Lower leg skin (tissue), 4 donors: ENCODE measurements around the gene ABCF2. TPM values are rescaled to one million over a fixed set of nuclear protein-coding genes. Genes with fewer than 3 reads are reported as not detected.
A peak's percentile ranks its signal among the peaks of the same experiment; 100 is the strongest.

Experiments
- DNase-seq, 2 donors: peaks; one replicate each; pipeline ENCODE4 v3.0.0-alpha.2; 2019; ENCODE audit warnings: low spot score in 2 of 2
- H3K4me3 ChIP-seq: fragments of 200-600 bp; sonication (generic); 2 replicates; pipeline ENCODE4 v1.5.1; 2017; ENCODE audit warnings: mild to moderate bottlenecking, low read depth; ENCODE audit not compliant: poor library complexity, severe bottlenecking
- CTCF ChIP-seq, 3 donors: fragments of 450-650 bp; IDR thresholded peaks; one replicate each; pipeline ENCODE4 v1.5.1; 2016; ENCODE audit warnings: antibody characterized with exemption in 3 of 3, mild to moderate bottlenecking in 3 of 3, moderate library complexity in 2 of 3
- POLR2A ChIP-seq, 2 donors: fragments of 450-650 bp; IDR thresholded peaks; one replicate each; pipeline ENCODE4 v1.6.1; 2016 to 2017; ENCODE audit warnings: antibody characterized with exemption in 2 of 2, mild to moderate bottlenecking in 1 of 2, moderate library complexity in 1 of 2
- WGBS, 2 donors: methylation state at CpG; one replicate each; pipeline ENCODE4 v1.1.5; 2018; 5-methylcytosine and 5-hydroxymethylcytosine counted together
- intact Hi-C: fragments of 100-400 bp; cut with DNase I; formaldehyde crosslinking; loops from one replicate; pipeline ENCODE4 v1.15.0; 2023; ENCODE audit warnings: low total_unique reads
- total RNA-seq, 4 donors: library from RNA; depleted of rRNA; stranded (reverse); fragments of >200 nt; gene quantifications; one replicate each; pipeline ENCODE4 v1.1.0, GENCODE V29; 2016

ABCF2 gene
- total RNA-seq, 4 donors from 2014 or later: 16.4 to 267 (median 29.1) TPM

GRCh38 chr7:151232917-151233701 is 6.1 kb upstream of the ABCF2 start:
- intact Hi-C loops: no loop called here
- TF ChIP-seq POLR2A (IDR thresholded peaks at IDR 0.05): no peak
- TF ChIP-seq CTCF (IDR thresholded peaks at IDR 0.05): no peak
- no peak for DNase-seq
- peak overlapping the region; percentile 95 for H3K4me3 ChIP-seq
- WGBS, 2 donors: 10 to 18% methylated on average over 28 to 29 of the region's 36 CpGs

GRCh38 chr7:151232091-151232916 is 5.3 kb upstream of the ABCF2 start, which contains the start of gene CHPF2:
Gene CHPF2 (plus strand): TSS chr7:151232483. CDS start chr7:151234012, 1,529 bp downstream.
- DNase-seq: peak; percentile 89 to 98
- H3K4me3 ChIP-seq: peak within 1 kb of the TSS; percentile 95
- TF ChIP-seq POLR2A (IDR thresholded peaks at IDR 0.05) (peak in 1 of 2 donors; percentile 34), CTCF (IDR thresholded peaks at IDR 0.05) (no peak)
- intact Hi-C loops: no loop called here
- WGBS, 2 donors: 0 to 1% methylated on average over 19 to 29 of the region's 79 CpGs

- 65 to 81% methylated on average over 1 of the region's 1 CpG for WGBS, 2 donors
- no peak for DNase-seq
- intact Hi-C loops: no loop called here
- TF ChIP-seq POLR2A (IDR thresholded peaks at IDR 0.05) (no peak), CTCF (IDR thresholded peaks at IDR 0.05) (no peak)
- no peak overlapping the region for H3K4me3 ChIP-seq
These were observed 4.1 kb upstream of the ABCF2 start for GRCh38 chr7:151231080-151231479.

GRCh38 chr7:151229249-151229648 is 2.2 kb upstream of the ABCF2 start:
- 92% methylated on average over 10 of the region's 10 CpGs for WGBS, 2 donors
- DNase-seq: no peak
- TF ChIP-seq CTCF (IDR thresholded peaks at IDR 0.05): no peak
- no peak for TF ChIP-seq POLR2A (IDR thresholded peaks at IDR 0.05)
- no peak overlapping the region for H3K4me3 ChIP-seq
- intact Hi-C loops: no loop called here

- H3K4me3 ChIP-seq: no peak overlapping the region
- DNase-seq: no peak
- intact Hi-C loops: no loop called here
- TF ChIP-seq POLR2A (IDR thresholded peaks at IDR 0.05): no peak
- TF ChIP-seq CTCF (IDR thresholded peaks at IDR 0.05): no peak
- 64 to 66% methylated on average over 10 of the region's 10 CpGs for WGBS, 2 donors
These were observed 1.2 kb upstream of the ABCF2 start for GRCh38 chr7:151228024-151228866.
